Measurements from ENCODE around the gene CDH13. TPM values are rescaled to one million over a fixed set of nuclear protein-coding genes. Genes with fewer than 3 reads are reported as not detected.

The CDH13 gene
- total RNA-seq, 1 experiment from 2014 or later, result 0.56 TPM

- H3K27me3 ChIP-seq (ENCODE audit: low read length), result no peaks in the 10 kb centered on the region
- H3K36me3 ChIP-seq (ENCODE audit: insufficient read depth, low read length), result peaks cover 6% of the 10 kb centered on the region
- H3K9ac ChIP-seq (ENCODE audit: low read length), result no peak overlapping the region
- no peaks in the 10 kb centered on the region for H3K79me2 ChIP-seq (ENCODE audit: low read length)
- no peak for DNase-seq
- no peaks in the 10 kb centered on the region for H3K9me2 ChIP-seq (replicated peaks; ENCODE audit: insufficient read depth, low read length)
- H3K4me3 ChIP-seq (ENCODE audit: low read length), result no peak overlapping the region; the same call in 1 of the 2 replicates
- H3K4me1 ChIP-seq (ENCODE audit: low read length), result peaks cover 25% of the 10 kb centered on the region
- peak overlapping the region; percentile 40 for H2AFZ ChIP-seq (ENCODE audit: low read length)
- H3K9me3 ChIP-seq (ENCODE audit: low read length), result peaks cover 30% of the 10 kb centered on the region; the same call in 1 of the 2 replicates
- no peak overlapping the region for H3K27ac ChIP-seq (ENCODE audit: low read length)
- H4K20me1 ChIP-seq (ENCODE audit: insufficient read depth, low read depth, low read length), result no peaks in the 10 kb centered on the region
- peak overlapping the region; percentile 1 for H3K4me2 ChIP-seq (ENCODE audit: low read depth, low read length, poor library complexity, severe bottlenecking)
Observed at GRCh38 chr16:82936941-82937551, 310.3 kb downstream of the CDH13 start.

GRCh38 chr16:82937926-82938520 lies 311.3 kb downstream of the CDH13 start:
- Histone ChIP-seq H3K4me1 (ENCODE audit: low read length) (peaks cover 25% of the 10 kb centered on the region), H3K4me3 (ENCODE audit: low read length) (no peak overlapping the region), H3K27me3 (ENCODE audit: low read length) (no peaks in the 10 kb centered on the region), H3K4me2 (ENCODE audit: low read depth, low read length, poor library complexity, severe bottlenecking) (no peak overlapping the region), H3K27ac (ENCODE audit: low read length) (no peak overlapping the region), H3K9ac (ENCODE audit: low read length) (no peak overlapping the region), H3K79me2 (ENCODE audit: low read length) (no peaks in the 10 kb centered on the region), H2AFZ (ENCODE audit: low read length) (no peak overlapping the region), H3K9me2 (replicated peaks; ENCODE audit: insufficient read depth, low read length) (no peaks in the 10 kb centered on the region), H3K36me3 (ENCODE audit: insufficient read depth, low read length) (peaks cover 6% of the 10 kb centered on the region), H4K20me1 (ENCODE audit: insufficient read depth, low read depth, low read length) (no peaks in the 10 kb centered on the region), H3K9me3 (ENCODE audit: low read length) (peaks cover 27% of the 10 kb centered on the region; the same call in 1 of the 2 replicates)
- no peak for DNase-seq

- H3K9ac ChIP-seq (ENCODE audit: low read length), result no peak overlapping the region
- H3K9me2 ChIP-seq (replicated peaks; ENCODE audit: insufficient read depth, low read length), result no peaks in the 10 kb centered on the region
- H2AFZ ChIP-seq (ENCODE audit: low read length), result no peak overlapping the region
- H3K4me3 ChIP-seq (ENCODE audit: low read length), result no peak overlapping the region
- no peaks in the 10 kb centered on the region for H4K20me1 ChIP-seq (ENCODE audit: insufficient read depth, low read depth, low read length)
- H3K36me3 ChIP-seq (ENCODE audit: insufficient read depth, low read length), result no peaks in the 10 kb centered on the region
- no peak overlapping the region for H3K27ac ChIP-seq (ENCODE audit: low read length)
- H3K9me3 ChIP-seq (ENCODE audit: low read length), result no peaks in the 10 kb centered on the region
- H3K4me2 ChIP-seq (ENCODE audit: low read depth, low read length, poor library complexity, severe bottlenecking), result no peak overlapping the region
- DNase-seq, result no peak
- H3K4me1 ChIP-seq (ENCODE audit: low read length), result peaks cover 6% of the 10 kb centered on the region
- H3K79me2 ChIP-seq (ENCODE audit: low read length), result no peaks in the 10 kb centered on the region
- H3K27me3 ChIP-seq (ENCODE audit: low read length), result no peaks in the 10 kb centered on the region
Observed at GRCh38 chr16:82943371-82943770, 316.6 kb downstream of the CDH13 start.

- Histone ChIP-seq H3K9me3 (ENCODE audit: low read length) (no peaks in the 10 kb centered on the region), H3K9ac (ENCODE audit: low read length) (no peak overlapping the region), H4K20me1 (ENCODE audit: insufficient read depth, low read depth, low read length) (no peaks in the 10 kb centered on the region), H3K27me3 (ENCODE audit: low read length) (no peaks in the 10 kb centered on the region), H3K4me3 (ENCODE audit: low read length) (no peak overlapping the region), H3K79me2 (ENCODE audit: low read length) (no peaks in the 10 kb centered on the region), H3K4me1 (ENCODE audit: low read length) (peaks cover 9% of the 10 kb centered on the region), H3K27ac (ENCODE audit: low read length) (no peak overlapping the region), H3K36me3 (ENCODE audit: insufficient read depth, low read length) (no peaks in the 10 kb centered on the region), H2AFZ (ENCODE audit: low read length) (no peak overlapping the region), H3K4me2 (ENCODE audit: low read depth, low read length, poor library complexity, severe bottlenecking) (no peak overlapping the region), H3K9me2 (replicated peaks; ENCODE audit: insufficient read depth, low read length) (no peaks in the 10 kb centered on the region)
- DNase-seq, result no peak
Observed at GRCh38 chr16:82945420-82946101, 318.8 kb downstream of the CDH13 start.

GRCh38 chr16:82947698-82948097 lies 320.9 kb downstream of the CDH13 start:
- no peak overlapping the region for H3K27ac ChIP-seq (ENCODE audit: low read length)
- DNase-seq, result no peak
- H3K27me3 ChIP-seq (ENCODE audit: low read length), result no peaks in the 10 kb centered on the region
- no peaks in the 10 kb centered on the region for H3K9me3 ChIP-seq (ENCODE audit: low read length)
- peaks cover 9% of the 10 kb centered on the region for H3K4me1 ChIP-seq (ENCODE audit: low read length)
- H4K20me1 ChIP-seq (ENCODE audit: insufficient read depth, low read depth, low read length), result no peaks in the 10 kb centered on the region
- no peak overlapping the region for H2AFZ ChIP-seq (ENCODE audit: low read length)
- no peaks in the 10 kb centered on the region for H3K9me2 ChIP-seq (replicated peaks; ENCODE audit: insufficient read depth, low read length)
- H3K4me3 ChIP-seq (ENCODE audit: low read length), result no peak overlapping the region
- no peaks in the 10 kb centered on the region for H3K36me3 ChIP-seq (ENCODE audit: insufficient read depth, low read length)
- H3K9ac ChIP-seq (ENCODE audit: low read length), result no peak overlapping the region
- no peaks in the 10 kb centered on the region for H3K79me2 ChIP-seq (ENCODE audit: low read length)
- H3K4me2 ChIP-seq (ENCODE audit: low read depth, low read length, poor library complexity, severe bottlenecking), result no peak overlapping the region

GRCh38 chr16:82949016-82949415 lies 322.2 kb downstream of the CDH13 start:
- Histone ChIP-seq H2AFZ (ENCODE audit: low read length) (0 out of 2 replicates have a peak overlapping the region, but pooled peaks have one; percentile 16), H4K20me1 (ENCODE audit: insufficient read depth, low read depth, low read length) (no peaks in the 10 kb centered on the region), H3K9me3 (ENCODE audit: low read length) (no peaks in the 10 kb centered on the region), H3K36me3 (ENCODE audit: insufficient read depth, low read length) (no peaks in the 10 kb centered on the region), H3K27me3 (ENCODE audit: low read length) (no peaks in the 10 kb centered on the region), H3K9ac (ENCODE audit: low read length) (no peak overlapping the region), H3K9me2 (replicated peaks; ENCODE audit: insufficient read depth, low read length) (no peaks in the 10 kb centered on the region), H3K27ac (ENCODE audit: low read length) (no peak overlapping the region), H3K79me2 (ENCODE audit: low read length) (no peaks in the 10 kb centered on the region), H3K4me2 (ENCODE audit: low read depth, low read length, poor library complexity, severe bottlenecking) (no peak overlapping the region), H3K4me3 (ENCODE audit: low read length) (no peak overlapping the region), H3K4me1 (ENCODE audit: low read length) (peaks cover 12% of the 10 kb centered on the region)
- DNase-seq, result no peak

GRCh38 chr16:82953517-82953916 lies 326.7 kb downstream of the CDH13 start:
- no peaks in the 10 kb centered on the region for H3K79me2 ChIP-seq (ENCODE audit: low read length)
- H4K20me1 ChIP-seq (ENCODE audit: insufficient read depth, low read depth, low read length), result no peaks in the 10 kb centered on the region
- no peak overlapping the region for H3K4me3 ChIP-seq (ENCODE audit: low read length)
- no peaks in the 10 kb centered on the region for H3K36me3 ChIP-seq (ENCODE audit: insufficient read depth, low read length)
- no peaks in the 10 kb centered on the region for H3K27me3 ChIP-seq (ENCODE audit: low read length)
- H3K9me2 ChIP-seq (replicated peaks; ENCODE audit: insufficient read depth, low read length), result no peaks in the 10 kb centered on the region; the same call in 1 of the 2 replicates
- H3K27ac ChIP-seq (ENCODE audit: low read length), result no peak overlapping the region
- no peak for DNase-seq
- H3K4me1 ChIP-seq (ENCODE audit: low read length), result peaks cover 26% of the 10 kb centered on the region
- no peak overlapping the region for H3K4me2 ChIP-seq (ENCODE audit: low read depth, low read length, poor library complexity, severe bottlenecking)
- no peaks in the 10 kb centered on the region for H3K9me3 ChIP-seq (ENCODE audit: low read length)
- peak overlapping the region; percentile 80; the same call in 1 of the 2 replicates for H2AFZ ChIP-seq (ENCODE audit: low read length)
- no peak overlapping the region for H3K9ac ChIP-seq (ENCODE audit: low read length)

GRCh38 chr16:82954224-82954929 lies 327.6 kb downstream of the CDH13 start:
- DNase-seq, result peak; percentile 55
- Histone ChIP-seq H3K9me2 (replicated peaks; ENCODE audit: insufficient read depth, low read length) (no peaks in the 10 kb centered on the region; the same call in 1 of the 2 replicates), H3K27me3 (ENCODE audit: low read length) (no peaks in the 10 kb centered on the region), H4K20me1 (ENCODE audit: insufficient read depth, low read depth, low read length) (no peaks in the 10 kb centered on the region), H3K4me1 (ENCODE audit: low read length) (peaks cover 22% of the 10 kb centered on the region), H2AFZ (ENCODE audit: low read length) (peak overlapping the region; percentile 80), H3K79me2 (ENCODE audit: low read length) (no peaks in the 10 kb centered on the region), H3K4me2 (ENCODE audit: low read depth, low read length, poor library complexity, severe bottlenecking) (peak overlapping the region; percentile 32), H3K9ac (ENCODE audit: low read length) (0 out of 2 replicates have a peak overlapping the region, but pooled peaks have one; percentile 30), H3K9me3 (ENCODE audit: low read length) (no peaks in the 10 kb centered on the region), H3K36me3 (ENCODE audit: insufficient read depth, low read length) (no peaks in the 10 kb centered on the region), H3K4me3 (ENCODE audit: low read length) (peak overlapping the region; percentile 27; the same call in 1 of the 2 replicates), H3K27ac (ENCODE audit: low read length) (no peak overlapping the region)
